MM.1S (cell line): ENCODE data around the gene TMEM117.

Source experiments
- EZH2 ChIP-seq: fragments of 300-600 bp; sonication (generic); optimal IDR thresholded peaks from 2 replicates; pipeline ENCODE3; 2017; ENCODE audit warnings: low read depth, mild to moderate bottlenecking, antibody characterized with exemption, low read length, mixed read lengths
- EZH2phosphoT487 ChIP-seq: fragments of 300-600 bp; sonication (generic); IDR thresholded peaks from 2 replicates; pipeline ENCODE4 v1.6.1; 2018; ENCODE audit warnings: antibody characterized with exemption, low read length
- TF ChIP-seq, protein P1 (sequence below): fragments of 300-600 bp; sonication (generic); IDR thresholded peaks from 2 replicates; pipeline ENCODE4 v1.5.1; 2016; ENCODE audit warnings: antibody characterized with exemption, low read length, mixed read lengths

- TF ChIP-seq, protein P1, sequence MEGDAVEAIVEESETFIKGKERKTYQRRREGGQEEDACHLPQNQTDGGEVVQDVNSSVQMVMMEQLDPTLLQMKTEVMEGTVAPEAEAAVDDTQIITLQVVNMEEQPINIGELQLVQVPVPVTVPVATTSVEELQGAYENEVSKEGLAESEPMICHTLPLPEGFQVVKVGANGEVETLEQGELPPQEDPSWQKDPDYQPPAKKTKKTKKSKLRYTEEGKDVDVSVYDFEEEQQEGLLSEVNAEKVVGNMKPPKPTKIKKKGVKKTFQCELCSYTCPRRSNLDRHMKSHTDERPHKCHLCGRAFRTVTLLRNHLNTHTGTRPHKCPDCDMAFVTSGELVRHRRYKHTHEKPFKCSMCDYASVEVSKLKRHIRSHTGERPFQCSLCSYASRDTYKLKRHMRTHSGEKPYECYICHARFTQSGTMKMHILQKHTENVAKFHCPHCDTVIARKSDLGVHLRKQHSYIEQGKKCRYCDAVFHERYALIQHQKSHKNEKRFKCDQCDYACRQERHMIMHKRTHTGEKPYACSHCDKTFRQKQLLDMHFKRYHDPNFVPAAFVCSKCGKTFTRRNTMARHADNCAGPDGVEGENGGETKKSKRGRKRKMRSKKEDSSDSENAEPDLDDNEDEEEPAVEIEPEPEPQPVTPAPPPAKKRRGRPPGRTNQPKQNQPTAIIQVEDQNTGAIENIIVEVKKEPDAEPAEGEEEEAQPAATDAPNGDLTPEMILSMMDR = no peak
- TF ChIP-seq EZH2 = no peak
- no peak for TF ChIP-seq EZH2phosphoT487
These were observed 521.6 kb downstream of the TMEM117 start for GRCh38 chr12:44357494-44357893.
